ENCODE data around the gene ALDH3B2.

ALDH3B2 gene

DNA sequence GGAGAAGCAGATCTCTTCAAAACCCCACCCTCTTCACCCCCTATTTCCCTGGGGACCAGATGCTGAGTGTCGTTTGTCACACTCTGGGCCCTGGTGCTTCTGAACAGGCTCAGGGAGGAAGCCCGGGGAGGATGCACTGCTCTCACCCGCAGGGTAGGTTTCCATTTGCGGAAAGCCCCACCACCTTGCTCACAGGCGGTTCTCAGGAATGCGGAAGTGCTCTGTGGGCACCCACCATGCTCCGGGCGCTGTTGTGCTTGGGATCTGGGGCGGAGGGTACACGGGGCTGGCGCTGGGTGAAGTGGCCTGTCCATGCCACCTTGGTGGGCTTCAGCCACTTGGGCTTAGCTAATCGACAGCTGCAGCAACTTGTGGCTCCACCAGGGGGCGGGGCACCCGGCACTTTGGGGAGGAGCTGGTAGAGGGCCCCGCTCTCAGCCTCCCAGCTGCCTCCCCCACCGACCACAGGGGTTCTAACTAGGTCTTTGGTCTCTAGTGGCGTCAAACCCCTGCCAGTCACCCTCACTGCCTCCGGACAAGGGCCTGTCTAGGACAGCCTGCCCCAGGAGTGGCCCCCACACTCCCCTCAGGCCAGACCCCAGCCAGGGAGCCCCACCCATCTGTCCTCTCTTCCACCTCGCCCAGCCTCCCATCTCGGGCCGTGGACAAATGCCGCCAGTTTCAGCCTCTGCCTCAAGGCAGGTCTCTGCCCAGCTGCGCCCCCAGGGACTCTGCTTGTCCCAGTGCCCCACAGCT is 60.3 kb downstream of the ALDH3B2 start:
- DNase-seq: no peak

- DNase-seq: no peak
These were observed 61.0 kb downstream of the ALDH3B2 start for GRCh38 chr11:67613313-67613959.

GRCh38 chr11:67612751-67613150 is 61.7 kb downstream of the ALDH3B2 start:
- no peak for DNase-seq

All from GOT3 (cell line).